Right lung (tissue), 5 donors: ENCODE results near the gene IGF2. TPM values are rescaled to one million over a fixed set of nuclear protein-coding genes. Genes with fewer than 3 reads are reported as not detected.

Source experiments
- DNase-seq, 2 donors: peaks; one replicate each; pipeline ENCODE4 v3.0.0-alpha.2; 2013
- polyA plus RNA-seq, 5 donors: library from polyadenylated mRNA; unstranded; fragments of 120-200 nt; gene quantifications; one replicate each; pipeline versions ENCODE4 v1.2.1 to v1.2.3, GENCODE V29; 2013; ENCODE audit warnings: inconsistent platforms in 1 of 5, low replicate concordance in 1 of 5; ENCODE audit not compliant: insufficient read length in 5 of 5, insufficient read depth in 1 of 5

IGF2 gene
- polyA plus RNA-seq, 5 donors, result 70.5 to 249 (median 102) TPM

- DNase-seq, result no peak
Measured at GRCh38 chr11:2172676-2173075, 33.5 kb upstream of the IGF2 start.

GRCh38 chr11:2171591-2172003 is 32.4 kb upstream of the IGF2 start, which contains the start of gene TH:
Gene TH (minus strand): TSS chr11:2171815. CDS start chr11:2171786, 29 bp downstream.
- no peak for DNase-seq

- DNase-seq, result no peak
Measured at GRCh38 chr11:2169626-2170570, 30.7 kb upstream of the IGF2 start.

GRCh38 chr11:2169005-2169378 is 29.8 kb upstream of the IGF2 start:
- DNase-seq, result no peak

GRCh38 chr11:2168286-2169004 is 29.3 kb upstream of the IGF2 start:
- no peak for DNase-seq

- no peak for DNase-seq
Measured at GRCh38 chr11:2167141-2168045, 28.2 kb upstream of the IGF2 start.

GRCh38 chr11:2166091-2166851 is 27.1 kb upstream of the IGF2 start:
- no peak for DNase-seq

GRCh38 chr11:2165571-2165970 is 26.4 kb upstream of the IGF2 start:
- DNase-seq, result no peak

- DNase-seq, result no peak
Measured at GRCh38 chr11:2164861-2165555, 25.8 kb upstream of the IGF2 start.

- DNase-seq, result no peak
Measured at GRCh38 chr11:2164081-2164480, 24.9 kb upstream of the IGF2 start.

- no peak for DNase-seq
Measured at GRCh38 chr11:2163428-2163978, 24.3 kb upstream of the IGF2 start.

- DNase-seq, result no peak
Measured at GRCh38 chr11:2160736-2161259, 21.6 kb upstream of the IGF2 start, which contains the start of gene INS. Gene INS (minus strand): TSS chr11:2161209. CDS start chr11:2160971, 238 bp downstream.

- no peak for DNase-seq
Measured at GRCh38 chr11:2159536-2160413, 20.6 kb upstream of the IGF2 start.

- no peak for DNase-seq
Measured at GRCh38 chr11:2158966-2159365, 19.8 kb upstream of the IGF2 start.

- no peak for DNase-seq
Measured at GRCh38 chr11:2158296-2158737, 19.1 kb upstream of the IGF2 start.

GRCh38 chr11:2157294-2158040 is 18.3 kb upstream of the IGF2 start:
- DNase-seq, result no peak

- DNase-seq, result peak in 1 of 2 donors; percentile 50
Measured at GRCh38 chr11:2156416-2157182, 17.4 kb upstream of the IGF2 start.
